H1 (cell line): ENCODE measurements around the gene TCEAL7. TPM values are rescaled to one million over a fixed set of nuclear protein-coding genes. Genes with fewer than 3 reads are reported as not detected.
A peak's percentile ranks its signal among the peaks of the same experiment; 100 is the strongest.

Source experiments
- CTCF ChIA-PET: fragments of 300-600 bp; sonication (Branson Sonifier 250); formaldehyde crosslinking; loops from one replicate; lab custom pipeline; 2021; ENCODE audit not compliant: partially characterized antibody; lab: Charles Lee
- POLR2A ChIA-PET: fragments of 300-600 bp; sonication (Branson Sonifier 250); formaldehyde crosslinking; loops from one replicate; lab custom pipeline; 2021; ENCODE audit warnings: inconsistent platforms; ENCODE audit not compliant: partially characterized antibody; lab: Charles Lee
- DNase-seq, 2 experiments: peaks; one replicate each; pipeline versions ENCODE4 v3.0.0 to v3.0.0-alpha.2; 2010 to 2022; ENCODE audit warnings: low spot score in 2 of 2, low read depth in 1 of 2, mixed read lengths in 1 of 2
- FAIRE-seq: peaks from 2 replicates; lab custom pipeline; 2011; peaks lifted over from hg19 to GRCh38; lab: Jason Lieb, UNC
- H2AFZ ChIP-seq: 2 replicates; pipeline ENCODE4 v1.8.1; 2012; ENCODE audit warnings: low read length, inconsistent platforms
- H2AK5ac ChIP-seq: 2 replicates; pipeline ENCODE4 v1.6.1; 2013; ENCODE audit warnings: low read depth, low read length
- H2BK120ac ChIP-seq: replicated peaks from 2 replicates; pipeline ENCODE3; 2013; ENCODE audit warnings: low read depth, low read length, inconsistent platforms
- H2BK12ac ChIP-seq: 2 replicates; pipeline ENCODE4 v1.6.1; 2013; ENCODE audit warnings: low read depth, low read length
- H2BK15ac ChIP-seq: 2 replicates; pipeline ENCODE4 v1.6.1; 2013; ENCODE audit warnings: low read length
- H2BK20ac ChIP-seq: 2 replicates; pipeline ENCODE4 v1.6.1; 2013; ENCODE audit warnings: low read length
- H2BK5ac ChIP-seq: 2 replicates; pipeline ENCODE4 v1.6.1; 2013; ENCODE audit warnings: low read depth, low read length
- H3K14ac ChIP-seq: 2 replicates; pipeline ENCODE4 v1.6.1; 2013; ENCODE audit warnings: inconsistent platforms; ENCODE audit not compliant: insufficient read length
- H3K18ac ChIP-seq: 2 replicates; pipeline ENCODE4 v1.6.1; 2013; ENCODE audit warnings: low read length; ENCODE audit errors: extremely low read depth
- H3K23ac ChIP-seq: 2 replicates; pipeline ENCODE4 v1.6.1; 2013; ENCODE audit warnings: inconsistent platforms; ENCODE audit not compliant: insufficient read length
- H3K23me2 ChIP-seq: 2 replicates; pipeline ENCODE4 v1.6.1; 2013; ENCODE audit warnings: low read depth, low read length
- H3K27ac ChIP-seq: 2 replicates; pipeline ENCODE4 v1.6.1; 2011; ENCODE audit warnings: low read depth, low read length, inconsistent platforms
- H3K27me3 ChIP-seq, 4 experiments: replicated peaks in 1 of 4; 1 replicate in 1 of 4; 2 replicates in 3 of 4; pipeline versions ENCODE4 v1.6.1 to v1.8.1; 2011 to 2013; ENCODE audit warnings: low read length in 3 of 4, mild to moderate bottlenecking in 3 of 4, inconsistent platforms in 2 of 4, mixed read lengths in 2 of 4, moderate library complexity in 1 of 4; ENCODE audit not compliant: control insufficient read depth in 3 of 4, insufficient read depth in 3 of 4; ENCODE audit errors: extremely low read depth in 1 of 4
- H3K36me3 ChIP-seq, 4 experiments: 2 replicates each; pipeline versions ENCODE4 v1.6.1 to v1.8.1; 2011 to 2013; ENCODE audit warnings: mild to moderate bottlenecking in 4 of 4, low read length in 3 of 4, moderate library complexity in 2 of 4, control low read depth in 1 of 4, inconsistent platforms in 1 of 4; ENCODE audit not compliant: insufficient read depth in 4 of 4, control insufficient read depth in 2 of 4
- H3K4ac ChIP-seq: replicated peaks from 2 replicates; pipeline ENCODE3; 2013; ENCODE audit warnings: low read length, low read depth, mixed read lengths, inconsistent platforms; ENCODE audit not compliant: insufficient read length
- H3K4me1 ChIP-seq, 4 experiments: replicated peaks in 1 of 4; 1 replicate in 1 of 4; 2 replicates in 3 of 4; pipeline versions ENCODE4 v1.6.1 to v1.8.1; 2011 to 2013; ENCODE audit warnings: low read length in 3 of 4, inconsistent platforms in 2 of 4, mixed read lengths in 1 of 4; ENCODE audit not compliant: insufficient read depth in 4 of 4, control insufficient read depth in 3 of 4
- H3K4me2 ChIP-seq, 2 experiments: 2 replicates each; pipeline versions ENCODE4 v1.6.1 to v1.8.1; 2011 to 2013; ENCODE audit warnings: low read depth in 2 of 2, low read length in 2 of 2, control low read depth in 1 of 2, inconsistent platforms in 1 of 2, mild to moderate bottlenecking in 1 of 2; ENCODE audit not compliant: insufficient read depth in 1 of 2
- H3K4me3 ChIP-seq, 4 experiments: fragments of 200-600, 300-600 bp in 1 of 4; sonication (generic), shearing (Covaris generic), sonication (Bioruptor Twin) in 1 of 4; 2 replicates each; pipeline versions ENCODE4 v1.5.1 to v1.8.1; 2011 to 2016; ENCODE audit warnings: low read length in 4 of 4, low read depth in 3 of 4, control low read depth in 2 of 4, inconsistent platforms in 2 of 4, mild to moderate bottlenecking in 2 of 4, mixed read lengths in 1 of 4, moderate library complexity in 1 of 4; ENCODE audit not compliant: insufficient read depth in 2 of 4; ENCODE audit errors: extremely low read depth in 1 of 4
- H3K56ac ChIP-seq: replicated peaks from 2 replicates; pipeline ENCODE3; 2013; ENCODE audit warnings: low read depth, mild to moderate bottlenecking, mixed read lengths, low read length, inconsistent platforms; ENCODE audit not compliant: insufficient read length
- H3K79me1 ChIP-seq: 2 replicates; pipeline ENCODE4 v1.6.1; 2013; ENCODE audit warnings: low read depth, low read length, control low read depth
- H3K79me2 ChIP-seq, 2 experiments: 2 replicates each; pipeline versions ENCODE4 v1.6.1 to v1.8.1; 2012 to 2013; ENCODE audit warnings: low read length in 2 of 2, mild to moderate bottlenecking in 2 of 2, inconsistent platforms in 1 of 2; ENCODE audit not compliant: insufficient read depth in 2 of 2, control insufficient read depth in 1 of 2
- H3K9ac ChIP-seq, 4 experiments: replicated peaks in 1 of 4; 1 replicate in 1 of 4; 2 replicates in 3 of 4; pipeline versions ENCODE4 v1.6.1 to v1.8.1; 2011 to 2013; ENCODE audit warnings: low read depth in 3 of 4, low read length in 3 of 4, control low read depth in 2 of 4, mild to moderate bottlenecking in 2 of 4, moderate library complexity in 2 of 4, inconsistent platforms in 1 of 4; ENCODE audit errors: extremely low read depth in 1 of 4
- H3K9me3 ChIP-seq, 2 experiments: 2 replicates each; pipeline versions ENCODE4 v1.6.1 to v1.8.1; 2012 to 2013; ENCODE audit warnings: mild to moderate bottlenecking in 2 of 2, moderate library complexity in 2 of 2, control low read depth in 1 of 2, inconsistent platforms in 1 of 2, low read depth in 1 of 2, low read length in 1 of 2, mixed read lengths in 1 of 2; ENCODE audit not compliant: insufficient read depth in 2 of 2
- H4K20me1 ChIP-seq, 2 experiments: replicated peaks in 1 of 2; 2 replicates each; pipeline versions ENCODE3 to v1.8.1; 2011 to 2013; ENCODE audit warnings: inconsistent platforms in 2 of 2, low read length in 2 of 2, mild to moderate bottlenecking in 1 of 2; ENCODE audit not compliant: insufficient read depth in 2 of 2, control insufficient read depth in 1 of 2
- H4K5ac ChIP-seq: 2 replicates; pipeline ENCODE4 v1.6.1; 2013; ENCODE audit warnings: low read length, low read depth, mixed read lengths, inconsistent platforms; ENCODE audit not compliant: insufficient read length
- H4K8ac ChIP-seq: 2 replicates; pipeline ENCODE4 v1.8.0; 2013; ENCODE audit warnings: mild to moderate bottlenecking, moderate library complexity, low read length, inconsistent platforms; ENCODE audit not compliant: insufficient read depth; ENCODE audit errors: extremely low read depth
- H4K91ac ChIP-seq: replicated peaks from 2 replicates; pipeline ENCODE3; 2013; ENCODE audit warnings: low read length, mixed read lengths, inconsistent platforms; ENCODE audit not compliant: insufficient read length
- CBX5 ChIP-seq: fragments of 300-800, 300-1000 bp; sonication (generic); IDR thresholded peaks from 2 replicates; pipeline ENCODE4 v1.7.1; 2016; ENCODE audit warnings: antibody characterized with exemption, low read length, low read depth
- CBX8 ChIP-seq: fragments of 300-800, 300-1000 bp; sonication (generic); IDR thresholded peaks from 2 replicates; pipeline ENCODE4 v1.7.1; 2016; ENCODE audit warnings: low read depth, low read length, borderline replicate concordance
- JUN ChIP-seq: IDR thresholded peaks from 2 replicates; pipeline ENCODE4 v1.6.1; 2011; ENCODE audit warnings: low read depth, mild to moderate bottlenecking, improper control_type of control experiment, low read length
- KDM4A ChIP-seq: IDR thresholded peaks from one replicate; pipeline ENCODE4 v1.7.1; 2012; ENCODE audit warnings: low read depth, mild to moderate bottlenecking, moderate library complexity, low read length, inconsistent platforms; ENCODE audit not compliant: severe bottlenecking
- RAD21 ChIP-seq, 2 experiments: IDR thresholded peaks in 1 of 2; conservative IDR thresholded peaks in 1 of 2; 2 replicates each; pipeline ENCODE4 v1.6.1; 2011; ENCODE audit warnings: low read depth in 2 of 2, low read length in 2 of 2, improper control_type of control experiment in 1 of 2, inconsistent platforms in 1 of 2, mild to moderate bottlenecking in 1 of 2, moderate library complexity in 1 of 2
- RBBP5 ChIP-seq: IDR thresholded peaks from 2 replicates; pipeline ENCODE4 v1.7.1; 2012; ENCODE audit warnings: low read depth, mild to moderate bottlenecking, inconsistent platforms, low read length, moderate library complexity, borderline replicate concordance
- TAF7 ChIP-seq: optimal IDR thresholded peaks from 2 replicates; pipeline ENCODE3; 2011; ENCODE audit warnings: low read depth, mild to moderate bottlenecking, inconsistent platforms, low read length, moderate library complexity, borderline replicate concordance
- TBP ChIP-seq: IDR thresholded peaks from 2 replicates; pipeline ENCODE4 v1.6.1; 2011; ENCODE audit warnings: low read depth, low read length, improper control_type of control experiment
- USF2 ChIP-seq: IDR thresholded peaks from 2 replicates; pipeline ENCODE4 v1.6.1; 2011; ENCODE audit warnings: low read length, improper control_type of control experiment
- YY1 ChIP-seq: IDR thresholded peaks from 2 replicates; pipeline ENCODE4 v1.6.1; 2011; ENCODE audit warnings: low read depth, mild to moderate bottlenecking, low read length
- WGBS, 2 experiments: shearing (Covaris generic) in 1 of 2; methylation state at CpG; one replicate each; pipeline versions ENCODE4 v1.1.6 to v1.1.7; 2013 to 2015; ENCODE audit warnings: low lambda C conversion rate in 2 of 2, mixed read lengths in 2 of 2, inconsistent platforms in 1 of 2, low coverage in 1 of 2, missing lambda C conversion rate in 1 of 2; ENCODE audit not compliant: insufficient replicate concordance in 2 of 2, insufficient coverage in 1 of 2, insufficient read length in 1 of 2; ENCODE audit errors: extremely low coverage in 1 of 2, missing lambda C conversion rate in 1 of 2; 5-methylcytosine and 5-hydroxymethylcytosine counted together
- polyA plus RNA-seq, 7 experiments: library from polyadenylated mRNA; depleted of rRNA in 3 of 7; stranded (reverse) in 5 of 7; unstranded in 2 of 7; fragments of >200 nt in 5 of 7; fragments of 200-250 nt in 2 of 7; gene quantifications; 1 replicate in 5 of 7; 2 replicates in 1 of 7; 4 replicates in 1 of 7; pipeline versions ENCODE4 v1.2.1 to v1.2.3, GENCODE V29; 2011 to 2013; ENCODE audit warnings: missing spikeins in 2 of 7, mixed read lengths in 2 of 7
- total RNA-seq: library from RNA; stranded (reverse); fragmentation: NEBNext Ultra II Directional; extraction: Animal tissue kit (Norgen Biotek cat#: 25700); gene quantifications from 2 replicates; pipeline ENCODE4 v1.2.1, GENCODE V29; 2021

The TCEAL7 gene
- total and polyA plus RNA-seq, 2 of the 8 experiments (the other 6 are each of a cell fraction or from before 2014, with no cell fraction given), result 7.9 to 11.6 TPM

DNA sequence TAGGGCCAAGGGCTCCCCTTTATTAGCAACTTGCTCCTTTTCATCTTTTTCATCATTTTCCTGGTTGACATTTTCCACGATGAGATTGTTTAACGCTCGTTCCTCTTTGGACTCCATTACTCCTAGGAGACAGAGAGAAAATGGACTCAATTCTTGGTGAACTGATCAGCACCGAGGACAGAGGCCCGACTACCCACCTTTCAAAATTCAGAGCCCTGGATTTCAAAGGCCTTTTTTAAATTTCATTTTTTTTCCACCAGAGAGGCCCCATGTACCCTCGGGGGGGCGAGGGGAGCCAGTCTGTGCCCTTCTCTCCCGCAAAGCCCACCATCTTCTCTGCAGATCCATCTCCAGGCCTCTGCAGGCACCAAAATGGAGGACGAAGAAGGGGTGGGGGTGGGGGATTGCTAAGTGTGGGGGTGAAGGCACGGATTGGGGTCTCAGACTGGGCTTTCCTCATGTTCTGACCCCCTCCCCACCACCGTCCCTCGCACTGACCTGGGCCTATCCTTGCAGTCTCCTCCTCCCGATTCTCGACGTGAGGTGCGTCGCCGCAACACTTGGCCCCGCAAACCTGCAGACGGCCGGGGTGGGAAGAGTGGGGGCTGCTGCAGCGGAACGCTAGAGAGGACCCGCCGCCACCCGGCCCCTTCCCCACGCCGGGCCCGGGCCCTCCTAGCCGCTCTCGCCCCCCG is 20.0 kb upstream of the TCEAL7 start:
- no peak overlapping the region for H2AFZ ChIP-seq
- 38% methylated on average over 12 of the region's 32 CpGs; no CpG with 5 or more reads in 1 of the 2 experiments for WGBS, 2 experiments
- peak overlapping the region; percentile 75; the same call in 1 of the 2 replicates for H3K27ac ChIP-seq
- no peak overlapping the region for H4K5ac ChIP-seq
- no peaks in the 10 kb centered on the region for H3K4me1 ChIP-seq
- no peak overlapping the region for H3K4ac ChIP-seq
- no peaks in the 10 kb centered on the region for H3K79me1 ChIP-seq
- no peaks in the 10 kb centered on the region for H3K27me3 ChIP-seq
- no peaks in the 10 kb centered on the region for H4K20me1 ChIP-seq
- no peak overlapping the region for H4K91ac ChIP-seq
- peaks cover 0 to 6% (median 0%) of the 10 kb centered on the region in 4 experiments; a peak in 1 of 8 replicates for H3K36me3 ChIP-seq
- no peak overlapping the region for H3K23ac ChIP-seq
- H3K9me3 ChIP-seq, result no peaks in the 10 kb centered on the region
- no peak overlapping the region for H2BK15ac ChIP-seq
- H3K23me2 ChIP-seq, result no peaks in the 10 kb centered on the region; the same call in 1 of the 2 replicates
- DNase-seq, result no peak
- no peak overlapping the region for H3K18ac ChIP-seq
- no peak overlapping the region for H2AK5ac ChIP-seq
- CTCF ChIA-PET, result no interaction called here
- H3K56ac ChIP-seq, result no peak overlapping the region
- no peak overlapping the region for H3K14ac ChIP-seq
- H2BK12ac ChIP-seq, result no peak overlapping the region
- H3K4me3 ChIP-seq, result peak overlapping the region; percentile 59 to 92 (median 70)
- peak overlapping the region in 3 of 4 experiments; percentile 56 to 87 (median 75); a peak in 3 of 7 replicates for H3K9ac ChIP-seq
- no peak overlapping the region for H2BK5ac ChIP-seq
- peak; percentile 82 for FAIRE-seq
- peak overlapping the region; percentile 50 to 66 for H3K4me2 ChIP-seq
- H2BK120ac ChIP-seq, result no peak overlapping the region
- POLR2A ChIA-PET, result interaction anchor here (1.2 to 1.9 kb wide), 5 partner anchors 20 to 154 kb away, joined by 4 to 8 read pairs (median 5); partner anchors contain the start of genes TCEAL7 and TCEAL9
- peak overlapping the region; percentile 79; the same call in 1 of the 2 replicates for H4K8ac ChIP-seq
- H3K79me2 ChIP-seq, result no peaks in the 10 kb centered on the region
- no peak overlapping the region for H2BK20ac ChIP-seq
- TF ChIP-seq CBX5 (no peak), TAF7 (no peak), JUN (no peak), CBX8 (no peak), KDM4A (peak; percentile 19), RBBP5 (no peak; the same call in 1 of the 2 replicates), YY1 (peak; percentile 85), RAD21 (IDR thresholded peaks at IDR 0.05 in 1 of 2, conservative IDR thresholded peaks at IDR 0.05 in 1 of 2; ENCODE audit: low read depth in 2 of 2, low read length in 2 of 2) (no peak), TBP (no peak), USF2 (no peak)
